K562 (cell line): Measurements from ENCODE around the gene ANO8.

ENCODE experiments used
- EZH2 ChIP-seq: IDR thresholded peaks from 2 replicates; pipeline ENCODE4 v1.6.1; 2012; ENCODE audit warnings: low read depth, mild to moderate bottlenecking, inconsistent platforms, low read length, borderline replicate concordance
- POLR2AphosphoS5 ChIP-seq: IDR thresholded peaks from 2 replicates; pipeline ENCODE4 v1.6.1; 2011; ENCODE audit warnings: mild to moderate bottlenecking, low read depth, low read length, moderate library complexity; ENCODE audit not compliant: control insufficient read depth, insufficient read depth
- SMARCA5 ChIP-seq: fragments of 450-650 bp; IDR thresholded peaks from 2 replicates; pipeline ENCODE4 v1.6.1; 2016
- SP2 ChIP-seq: IDR thresholded peaks from 2 replicates; pipeline ENCODE4 v1.6.1; 2011; ENCODE audit warnings: mild to moderate bottlenecking, low read depth, low read length, moderate library complexity; ENCODE audit not compliant: poor library complexity, severe bottlenecking; ENCODE audit errors: extremely low read depth
- ZNF3 ChIP-seq: fragments of 250-450 bp; sonication (Bioruptor Pico); IDR thresholded peaks from 2 replicates; pipeline ENCODE4 v1.5.0; 2021; ENCODE audit warnings: mild to moderate bottlenecking, moderate library complexity
- ZNF449 ChIP-seq: fragments of 250-450 bp; sonication (Bioruptor Pico); IDR thresholded peaks from 2 replicates; pipeline ENCODE4 v1.8.0; 2022; ENCODE audit warnings: moderate library complexity, mild to moderate bottlenecking, inconsistent platforms
- TF ChIP-seq, protein P1 (sequence below): IDR thresholded peaks from 2 replicates; pipeline ENCODE4 v1.6.1; 2012; ENCODE audit warnings: low read depth, low read length, improper control_type of control experiment, borderline replicate concordance
- TF ChIP-seq, protein P2 (sequence below), 2 experiments: fragments of 450-650 bp in 1 of 2; sonication (generic) in 1 of 2; formaldehyde crosslinking; conservative IDR thresholded peaks; 2 replicates each; pipeline versions ENCODE4 v1.4.0 to v1.8.1; 2020 to 2022; ENCODE audit warnings: mild to moderate bottlenecking in 1 of 2, missing genetic modification reagents in 1 of 2

DNA sequence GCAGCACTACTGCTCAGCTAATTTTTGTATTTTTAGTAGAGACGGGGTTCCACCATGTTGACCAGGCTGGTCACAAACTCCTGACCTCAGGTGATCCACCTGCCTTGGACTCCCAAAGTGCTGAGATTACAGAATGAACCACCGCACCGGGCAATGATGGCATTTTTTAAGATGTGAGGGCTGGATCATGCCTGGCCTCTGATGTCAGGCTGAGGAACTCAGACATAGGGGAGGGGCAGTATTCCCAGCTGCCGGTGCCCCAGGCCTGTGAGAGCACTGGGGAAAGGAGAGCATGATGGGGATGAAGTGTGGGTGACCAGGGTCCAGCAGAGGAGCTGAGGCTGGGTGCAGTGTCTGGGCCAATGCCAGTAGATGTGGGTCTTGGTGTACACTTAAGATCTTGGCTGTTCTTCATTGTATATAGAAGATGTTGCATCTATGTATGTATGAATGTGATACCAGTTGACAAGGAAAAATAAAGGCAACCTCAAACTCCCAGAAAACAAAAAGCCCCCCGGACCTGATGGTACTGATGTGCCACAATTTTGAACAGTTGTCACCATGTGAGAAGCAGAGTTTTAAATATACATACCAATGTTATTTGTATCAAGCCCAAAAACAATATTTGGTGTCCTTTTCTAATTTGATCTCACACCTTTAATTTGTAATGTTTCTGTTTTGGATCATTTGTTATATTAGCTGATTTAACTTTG is 45.9 kb upstream of the ANO8 start:
- TF ChIP-seq, protein P1, sequence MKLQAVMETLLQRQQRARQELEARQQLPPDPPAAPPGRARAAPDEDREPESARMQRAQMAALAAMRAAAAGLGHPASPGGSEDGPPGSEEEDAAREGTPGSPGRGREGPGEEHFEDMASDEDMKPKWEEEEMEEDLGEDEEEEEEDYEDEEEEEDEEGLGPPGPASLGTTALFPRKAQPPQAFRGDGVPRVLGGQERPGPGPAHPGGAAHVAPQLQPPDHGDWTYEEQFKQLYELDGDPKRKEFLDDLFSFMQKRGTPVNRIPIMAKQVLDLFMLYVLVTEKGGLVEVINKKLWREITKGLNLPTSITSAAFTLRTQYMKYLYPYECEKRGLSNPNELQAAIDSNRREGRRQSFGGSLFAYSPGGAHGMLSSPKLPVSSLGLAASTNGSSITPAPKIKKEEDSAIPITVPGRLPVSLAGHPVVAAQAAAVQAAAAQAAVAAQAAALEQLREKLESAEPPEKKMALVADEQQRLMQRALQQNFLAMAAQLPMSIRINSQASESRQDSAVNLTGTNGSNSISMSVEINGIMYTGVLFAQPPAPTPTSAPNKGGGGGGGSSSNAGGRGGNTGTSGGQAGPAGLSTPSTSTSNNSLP = no peak
- TF ChIP-seq POLR2AphosphoS5 = no peak
- TF ChIP-seq EZH2 = no peak
- TF ChIP-seq SMARCA5 = no peak
- TF ChIP-seq, protein P2, sequence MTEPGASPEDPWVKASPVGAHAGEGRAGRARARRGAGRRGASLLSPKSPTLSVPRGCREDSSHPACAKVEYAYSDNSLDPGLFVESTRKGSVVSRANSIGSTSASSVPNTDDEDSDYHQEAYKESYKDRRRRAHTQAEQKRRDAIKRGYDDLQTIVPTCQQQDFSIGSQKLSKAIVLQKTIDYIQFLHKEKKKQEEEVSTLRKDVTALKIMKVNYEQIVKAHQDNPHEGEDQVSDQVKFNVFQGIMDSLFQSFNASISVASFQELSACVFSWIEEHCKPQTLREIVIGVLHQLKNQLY (CRISPR knock-in tag; conservative IDR thresholded peaks at IDR 0.05) = no peak
- no peak for TF ChIP-seq ZNF3
- TF ChIP-seq ZNF449 (CRISPR knock-in tag) = no peak
- TF ChIP-seq SP2 = no peak
